Adrenal gland (tissue), 12 donors: Measurements from ENCODE around the gene SEMA7A. TPM values are rescaled to one million over a fixed set of nuclear protein-coding genes. Genes with fewer than 3 reads are reported as not detected.

ENCODE experiments used
- DNase-seq, 7 donors: peaks; one replicate each; pipeline ENCODE4 v3.0.0-alpha.2; 2019 to 2020
- H3K27ac ChIP-seq, 5 donors: fragments of 200-600 bp; sonication (generic) in 4 of 5; 1 replicate in 3 of 5; 2 replicates in 2 of 5; pipeline versions ENCODE4 v1.5.1 to v1.8.0; 2016 to 2020; ENCODE audit warnings: mild to moderate bottlenecking in 1 of 5
- H3K27me3 ChIP-seq: fragments of 200-600 bp; 2 replicates; pipeline ENCODE4 v1.8.0; 2021
- H3K36me3 ChIP-seq, 2 donors: fragments of 200-600 bp; replicated peaks in 1 of 2; 1 replicate in 1 of 2; 2 replicates in 1 of 2; pipeline versions ENCODE4 v1.5.1 to v1.8.0; 2018 to 2022
- H3K4me1 ChIP-seq, 2 donors: fragments of 200-600 bp; replicated peaks in 1 of 2; 1 replicate in 1 of 2; 2 replicates in 1 of 2; pipeline versions ENCODE4 v1.5.1 to v1.8.0; 2018 to 2021
- H3K4me3 ChIP-seq, 4 donors: fragments of 200-600 bp; sonication (generic) in 3 of 4; one replicate each; pipeline ENCODE4 v1.5.1; 2016 to 2018
- H3K9me3 ChIP-seq, 3 donors: fragments of 200-600 bp; sonication (generic) in 1 of 3; replicated peaks in 1 of 3; 1 replicate in 2 of 3; 2 replicates in 1 of 3; pipeline versions ENCODE4 v1.5.1 to v1.8.0; 2016 to 2021
- POLR2A ChIP-seq, 2 donors: fragments of 450-650 bp; IDR thresholded peaks; one replicate each; pipeline ENCODE4 v1.6.1; 2017; ENCODE audit warnings: antibody characterized with exemption in 2 of 2, mild to moderate bottlenecking in 2 of 2, moderate library complexity in 1 of 2
- WGBS, 4 donors: extraction: QIAGEN DNeasy Blood & Tissue Kit in 2 of 4; methylation state at CpG; one replicate each; pipeline versions ENCODE4 v1.1.5 to v1.1.7; 2013 to 2017; 5-methylcytosine and 5-hydroxymethylcytosine counted together
- intact Hi-C, 2 donors: fragments of 100-400 bp; cut with DNase I; formaldehyde crosslinking; loops; one replicate each; pipeline versions ENCODE4 v1.14.1 to v1.15.0; 2022 to 2023
- polyA plus RNA-seq, 3 donors: library from polyadenylated mRNA; stranded (reverse); fragments of 200-250 nt in 2 of 3; fragments of 350-450 nt in 1 of 3; fragmentation: Illumina TruSeq in 1 of 3; extraction: RNeasy Lipid Tissue Mini Kit (QIAGEN cat#74804) in 1 of 3; gene quantifications; one replicate each; pipeline ENCODE4 v1.2.3, GENCODE V29; 2013 to 2014
- total RNA-seq, 9 donors: library from RNA; depleted of rRNA in 4 of 9; stranded (reverse); fragments of >200 nt in 4 of 9; fragments of 120-200 nt in 1 of 9; fragmentation: NEBNext Ultra II Directional in 1 of 9; extraction: Animal tissue kit (Norgen Biotek cat#: 25700) in 1 of 9; gene quantifications; one replicate each; pipeline versions ENCODE4 v1.1.0 to v1.2.4, GENCODE V29; 2013 to 2023
- TF ChIP-seq, protein P1 (sequence below), 6 experiments: fragments of 450-650 bp in 4 of 6; fragments of 200-600 bp in 2 of 6; sonication (generic) in 1 of 6; IDR thresholded peaks; 1 replicate in 5 of 6; 2 replicates in 1 of 6; pipeline versions ENCODE4 v1.5.1 to v1.8.0; 2016 to 2021; ENCODE audit warnings: antibody characterized with exemption in 6 of 6, mild to moderate bottlenecking in 2 of 6, moderate library complexity in 1 of 6
- donor health status: healthy with polysubstance abuse.
- donor health status: Bipolar disorder and iron deficiency.
- donor health status: DM: yes; HTN: yes; CAD: no.
- donor health status: DM: no; HTN: no; CAD: no.
- donor health status: DM: no; HTN: no; CAD: no.
- donor health status: DM: yes; HTN: yes; CAD: no.

The SEMA7A gene
- total and polyA plus RNA-seq, 12 donors = 1.3 to 32.0 (median 3.7) TPM

DNA sequence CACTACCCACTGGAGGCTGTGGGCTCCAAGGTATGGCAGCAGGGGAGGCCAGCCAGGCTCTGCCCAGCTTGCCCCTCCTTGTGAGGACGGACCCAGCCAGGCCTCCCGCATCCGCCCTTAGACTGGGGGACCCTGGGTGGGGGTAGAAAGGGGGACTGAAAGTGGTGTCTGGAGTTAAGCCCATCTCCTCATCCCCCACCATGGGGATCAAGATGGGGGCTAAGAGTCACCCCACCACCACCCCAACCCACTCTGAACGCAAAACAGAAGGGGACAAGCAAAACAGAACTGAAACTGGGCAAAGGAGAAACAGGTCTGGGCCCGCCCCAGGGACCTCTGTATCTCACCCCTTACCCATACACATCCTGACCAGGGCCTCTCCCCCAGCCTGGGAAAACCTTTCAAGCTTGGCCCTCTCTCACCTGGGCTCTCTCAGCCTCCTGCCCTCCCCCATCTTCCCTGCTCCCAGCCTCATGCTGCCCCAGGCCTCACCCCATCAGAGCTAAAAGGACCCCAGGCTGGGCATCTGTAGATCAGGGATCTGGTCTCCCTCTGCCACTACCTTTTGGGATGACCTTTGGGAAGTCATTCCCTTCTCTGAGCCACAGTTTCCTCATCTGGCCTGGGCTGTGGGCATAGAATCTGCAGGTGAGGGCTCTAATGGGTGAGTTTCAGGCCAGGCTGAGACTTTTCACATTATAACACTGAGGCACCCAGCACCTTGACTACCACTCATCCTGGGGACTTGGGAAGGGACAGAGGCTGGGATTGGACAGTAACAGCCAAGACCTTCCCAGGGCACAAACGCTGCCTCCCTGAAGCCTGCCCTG is 36.3 kb downstream of the SEMA7A start:
- Histone ChIP-seq H3K9me3 (no peaks in the 10 kb centered on the region), H3K27ac (no peak overlapping the region), H3K4me3 (no peak overlapping the region), H3K4me1 (no peaks in the 10 kb centered on the region), H3K27me3 (no peaks in the 10 kb centered on the region), H3K36me3 (no peaks in the 10 kb centered on the region)
- TF ChIP-seq, protein P1, sequence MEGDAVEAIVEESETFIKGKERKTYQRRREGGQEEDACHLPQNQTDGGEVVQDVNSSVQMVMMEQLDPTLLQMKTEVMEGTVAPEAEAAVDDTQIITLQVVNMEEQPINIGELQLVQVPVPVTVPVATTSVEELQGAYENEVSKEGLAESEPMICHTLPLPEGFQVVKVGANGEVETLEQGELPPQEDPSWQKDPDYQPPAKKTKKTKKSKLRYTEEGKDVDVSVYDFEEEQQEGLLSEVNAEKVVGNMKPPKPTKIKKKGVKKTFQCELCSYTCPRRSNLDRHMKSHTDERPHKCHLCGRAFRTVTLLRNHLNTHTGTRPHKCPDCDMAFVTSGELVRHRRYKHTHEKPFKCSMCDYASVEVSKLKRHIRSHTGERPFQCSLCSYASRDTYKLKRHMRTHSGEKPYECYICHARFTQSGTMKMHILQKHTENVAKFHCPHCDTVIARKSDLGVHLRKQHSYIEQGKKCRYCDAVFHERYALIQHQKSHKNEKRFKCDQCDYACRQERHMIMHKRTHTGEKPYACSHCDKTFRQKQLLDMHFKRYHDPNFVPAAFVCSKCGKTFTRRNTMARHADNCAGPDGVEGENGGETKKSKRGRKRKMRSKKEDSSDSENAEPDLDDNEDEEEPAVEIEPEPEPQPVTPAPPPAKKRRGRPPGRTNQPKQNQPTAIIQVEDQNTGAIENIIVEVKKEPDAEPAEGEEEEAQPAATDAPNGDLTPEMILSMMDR (IDR thresholded peaks at IDR 0.05) = no peak
- no peak for TF ChIP-seq POLR2A (IDR thresholded peaks at IDR 0.05)
- DNase-seq = no peak
- intact Hi-C loops = no loop called here
- 78 to 93% (median 87%) methylated on average over 3 to 6 of the region's 6 CpGs for WGBS, 4 donors

DNA sequence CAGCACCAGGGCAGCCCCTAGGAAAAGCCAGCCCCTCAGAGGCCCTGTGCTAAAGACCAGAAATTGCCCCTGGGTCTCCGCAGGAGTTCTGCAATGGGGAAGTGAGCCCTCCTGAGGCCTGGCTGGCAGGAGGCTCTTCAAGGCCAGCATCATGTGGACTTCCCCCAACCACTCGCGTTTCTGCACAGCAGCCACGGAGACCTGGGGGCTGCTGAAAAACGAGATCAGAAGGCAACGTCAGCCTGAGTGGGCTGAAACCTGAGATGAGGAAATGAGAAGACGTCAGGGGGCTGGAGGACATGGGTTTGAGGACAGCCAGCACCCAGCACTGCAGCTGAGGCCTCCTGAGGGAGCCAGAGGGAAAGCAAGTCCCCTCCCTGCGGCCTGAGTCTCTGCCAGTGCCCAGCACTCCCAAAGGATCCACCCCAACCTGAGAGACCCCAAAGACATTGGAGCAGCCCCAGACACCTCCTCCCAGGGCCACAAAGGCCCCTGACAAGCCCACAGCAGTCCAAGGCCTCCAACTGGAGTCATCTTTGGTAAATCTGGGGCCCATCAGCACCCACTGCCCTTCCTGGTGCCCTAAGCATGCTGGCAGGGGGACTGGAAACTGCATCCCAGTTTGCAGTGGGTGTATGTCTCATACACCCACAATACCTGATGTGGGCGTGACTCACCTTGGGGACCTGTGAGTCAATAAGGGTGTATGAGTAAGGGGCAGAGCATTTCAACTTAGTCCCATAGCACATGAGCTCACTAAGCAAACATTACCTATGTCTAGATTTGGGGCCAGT is 37.1 kb downstream of the SEMA7A start:
- DNase-seq = no peak
- no peaks in the 10 kb centered on the region for H3K4me1 ChIP-seq
- no peak overlapping the region for H3K4me3 ChIP-seq
- H3K27me3 ChIP-seq = no peaks in the 10 kb centered on the region
- no peak for TF ChIP-seq POLR2A (IDR thresholded peaks at IDR 0.05)
- TF ChIP-seq, protein P1 (IDR thresholded peaks at IDR 0.05) = no peak
- H3K36me3 ChIP-seq = no peaks in the 10 kb centered on the region
- WGBS, 4 donors = 74 to 89% (median 77%) methylated on average over 9 of the region's 9 CpGs; no CpG with 5 or more reads in 1 of the 4 donors
- H3K27ac ChIP-seq = no peak overlapping the region
- no peaks in the 10 kb centered on the region for H3K9me3 ChIP-seq
- intact Hi-C loops = no loop called here

DNA sequence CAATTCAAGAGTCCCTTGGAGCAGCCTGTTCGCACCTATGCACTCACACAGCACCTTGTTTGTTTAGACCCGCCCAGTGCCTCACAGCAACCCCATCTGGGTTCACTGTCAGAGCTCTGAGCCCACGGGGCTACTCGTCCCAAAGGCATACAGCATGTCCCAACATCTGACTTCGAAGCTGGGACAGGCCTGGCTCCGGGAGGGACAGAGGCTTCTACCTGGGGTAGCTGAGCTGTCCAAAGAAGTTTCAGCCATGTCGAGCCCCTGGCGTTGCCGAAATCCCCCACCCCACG is 37.7 kb downstream of the SEMA7A start:
- TF ChIP-seq POLR2A (IDR thresholded peaks at IDR 0.05) = no peak
- TF ChIP-seq, protein P1 (IDR thresholded peaks at IDR 0.05) = no peak
- intact Hi-C loops = no loop called here
- Histone ChIP-seq H3K27ac (no peak overlapping the region), H3K9me3 (no peaks in the 10 kb centered on the region), H3K4me1 (no peaks in the 10 kb centered on the region), H3K27me3 (no peaks in the 10 kb centered on the region), H3K4me3 (no peak overlapping the region), H3K36me3 (no peaks in the 10 kb centered on the region)
- DNase-seq = no peak
- WGBS, 4 donors = 86 to 100% (median 91%) methylated on average over 2 to 10 of the region's 10 CpGs

DNA sequence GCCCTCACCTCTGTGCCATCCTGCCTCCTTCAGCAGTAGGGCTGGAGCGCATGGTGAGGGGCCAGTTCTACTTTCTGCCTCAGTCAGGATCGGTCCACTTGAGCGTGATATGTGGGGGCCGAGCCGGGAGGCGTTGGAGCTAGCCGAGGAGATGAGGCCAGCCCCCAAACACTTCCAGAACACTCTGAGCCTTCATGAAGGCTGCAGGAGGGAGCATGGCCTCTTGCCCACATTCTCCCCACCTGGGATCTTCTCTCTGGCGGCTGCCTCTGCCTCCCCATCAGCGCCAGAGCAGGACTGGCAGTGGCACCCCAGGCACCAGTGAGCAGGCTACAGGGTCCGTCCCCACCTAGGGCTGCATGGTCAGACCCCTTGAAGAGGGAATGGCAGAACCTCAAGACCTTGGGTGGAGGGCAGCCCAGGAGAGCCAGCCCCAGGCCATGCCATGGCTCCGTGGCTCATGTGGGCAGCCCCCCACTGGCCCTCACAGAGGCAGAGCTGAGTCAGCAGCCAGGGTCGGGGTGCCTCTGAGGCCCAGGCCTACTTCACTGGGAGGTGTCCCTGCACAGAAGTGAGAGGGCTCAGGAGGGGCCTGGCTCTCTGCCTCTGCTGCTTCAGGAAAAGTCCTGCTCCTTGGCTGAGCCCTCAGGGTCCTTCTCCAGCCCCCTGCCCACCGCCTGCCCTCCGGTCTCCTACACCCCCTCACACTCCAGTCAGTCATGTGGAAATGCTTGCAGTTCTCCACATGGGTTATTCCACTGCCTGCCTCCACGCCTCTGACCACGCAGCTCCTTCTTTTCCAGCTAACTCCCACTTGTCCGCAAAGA is 38.2 kb downstream of the SEMA7A start:
- no peak for DNase-seq
- no peaks in the 10 kb centered on the region for H3K36me3 ChIP-seq
- no peak overlapping the region for H3K4me3 ChIP-seq
- no peak overlapping the region for H3K27ac ChIP-seq
- WGBS, 4 donors = 90 to 92% (median 91%) methylated on average over 12 to 17 of the region's 17 CpGs
- no peaks in the 10 kb centered on the region for H3K4me1 ChIP-seq
- intact Hi-C loops = no loop called here
- H3K27me3 ChIP-seq = no peaks in the 10 kb centered on the region
- H3K9me3 ChIP-seq = no peaks in the 10 kb centered on the region
- TF ChIP-seq POLR2A (IDR thresholded peaks at IDR 0.05) = no peak
- TF ChIP-seq, protein P1 (IDR thresholded peaks at IDR 0.05) = no peak
